GM23248 (cell line): ENCODE data around the gene HCAR2. TPM values are rescaled to one million over a fixed set of nuclear protein-coding genes. Genes with fewer than 3 reads are reported as not detected.
"Not testable (repeated sequence)": the region's sequence is repeated elsewhere in the genome, so short reads cannot be mapped to it uniquely, and the experiment has no call there.

ENCODE experiments used
- DNase-seq: peaks from one replicate; pipeline ENCODE4 v3.0.0-alpha.2; 2015
- H2AFZ ChIP-seq: fragments of 200-600 bp; sonication (generic); 2 replicates; pipeline ENCODE4 v1.6.1; 2016; ENCODE audit warnings: antibody characterized with exemption
- H3F3A ChIP-seq: fragments of 200-600 bp; sonication (generic); 2 replicates; pipeline ENCODE4 v1.6.1; 2016; ENCODE audit warnings: mild to moderate bottlenecking, antibody characterized with exemption, mixed run types; ENCODE audit not compliant: insufficient read depth
- H3K27ac ChIP-seq: fragments of 200-600 bp; sonication (generic); 2 replicates; pipeline ENCODE4 v1.5.1; 2016; ENCODE audit warnings: mild to moderate bottlenecking
- H3K27me3 ChIP-seq: fragments of 200-600 bp; sonication (generic); replicated peaks from 2 replicates; pipeline ENCODE4 v1.6.1; 2016; ENCODE audit warnings: mild to moderate bottlenecking; ENCODE audit not compliant: insufficient read depth
- H3K36me3 ChIP-seq: fragments of 200-600 bp; sonication (generic); 2 replicates; pipeline ENCODE4 v1.6.1; 2016; ENCODE audit warnings: low read depth, mild to moderate bottlenecking
- H3K4me1 ChIP-seq: fragments of 200-600 bp; sonication (generic); 2 replicates; pipeline ENCODE4 v1.6.1; 2016; ENCODE audit warnings: mild to moderate bottlenecking; ENCODE audit not compliant: insufficient read depth
- H3K4me2 ChIP-seq: fragments of 200-600 bp; sonication (generic); one replicate; pipeline ENCODE4 v1.6.1; 2016; ENCODE audit warnings: mild to moderate bottlenecking; ENCODE audit not compliant: unreplicated experiment
- H3K4me3 ChIP-seq: fragments of 200-600 bp; sonication (generic); 2 replicates; pipeline ENCODE4 v1.5.1; 2016; ENCODE audit warnings: mild to moderate bottlenecking
- H3K79me2 ChIP-seq: fragments of 200-600 bp; sonication (generic); 2 replicates; pipeline ENCODE4 v1.6.1; 2016; ENCODE audit warnings: mild to moderate bottlenecking; ENCODE audit not compliant: insufficient read depth
- H3K9ac ChIP-seq: fragments of 200-600 bp; sonication (generic); 2 replicates; pipeline ENCODE4 v1.6.1; 2016; ENCODE audit warnings: mild to moderate bottlenecking
- H3K9me2 ChIP-seq: fragments of 200-600 bp; sonication (generic); 2 replicates; pipeline ENCODE4 v1.6.1; 2016; ENCODE audit warnings: mixed run types, mild to moderate bottlenecking, moderate library complexity; ENCODE audit not compliant: insufficient read depth
- H3K9me3 ChIP-seq: fragments of 200-600 bp; sonication (generic); one replicate; pipeline ENCODE4 v1.6.1; 2017; ENCODE audit warnings: low read depth
- H4K20me1 ChIP-seq: fragments of 200-600 bp; sonication (generic); 2 replicates; pipeline ENCODE4 v1.6.0; 2016; ENCODE audit not compliant: insufficient read depth
- EZH2 ChIP-seq: fragments of 200-600 bp; sonication (generic); IDR thresholded peaks from 2 replicates; pipeline ENCODE4 v1.6.1; 2018; ENCODE audit warnings: antibody characterized with exemption, mild to moderate bottlenecking; ENCODE audit not compliant: insufficient read depth, poor library complexity, severe bottlenecking
- EZH2phosphoT487 ChIP-seq: fragments of 200-600 bp; sonication (generic); IDR thresholded peaks from 2 replicates; pipeline ENCODE4 v1.6.1; 2018; ENCODE audit warnings: antibody characterized with exemption, moderate library complexity, mild to moderate bottlenecking, low read depth; ENCODE audit not compliant: insufficient read depth
- WGBS, 2 experiments: methylation state at CpG; one replicate each; pipeline ENCODE4 v1.1.6; 2015 to 2017; ENCODE audit warnings: low lambda C conversion rate in 2 of 2, low coverage in 1 of 2; ENCODE audit errors: missing lambda C conversion rate in 2 of 2; 5-methylcytosine and 5-hydroxymethylcytosine counted together
- in situ Hi-C: fragments of 300-500 bp; cut with MboI; formaldehyde crosslinking; loops from 2 replicates; pipeline ENCODE4 v1.15.0; 2020
- polyA plus RNA-seq: library from polyadenylated mRNA; unstranded; fragments of >200 nt; fragmentation: Nextera tagmentation; extraction: Ambion mirVana; gene quantifications from 2 replicates; pipeline ENCODE4 v1.2.1, GENCODE V29; 2016
- total RNA-seq: library from RNA; depleted of rRNA; stranded (reverse); fragments of >200 nt; shearing (Covaris generic); gene quantifications from 2 replicates; pipeline ENCODE4 v1.2.3, GENCODE V29; 2014; rRNA removed

HCAR2 gene
- total RNA-seq = not detected in 2 replicates
- not detected in 2 replicates for polyA plus RNA-seq

GRCh38 chr12:122702890-122703611 lies at the start of gene HCAR2:
Gene HCAR2, minus strand, starts transcription at chr12:122703357. Its CDS starts 74 bp downstream, at chr12:122703283.
- DNase-seq = peak; percentile 15
- H3K27ac ChIP-seq, H3K36me3 ChIP-seq, H3K4me3 ChIP-seq, in situ Hi-C loops, H3K79me2 ChIP-seq, H3K27me3 ChIP-seq, H3K4me2 ChIP-seq, H3K4me1 ChIP-seq, H3K9me3 ChIP-seq, H2AFZ ChIP-seq, H4K20me1 ChIP-seq, H3K9ac ChIP-seq, H3K9me2 ChIP-seq, H3F3A ChIP-seq: not testable (repeated sequence)
- 84 to 85% methylated on average over 19 to 22 of the region's 22 CpGs for WGBS, 2 experiments

DNA sequence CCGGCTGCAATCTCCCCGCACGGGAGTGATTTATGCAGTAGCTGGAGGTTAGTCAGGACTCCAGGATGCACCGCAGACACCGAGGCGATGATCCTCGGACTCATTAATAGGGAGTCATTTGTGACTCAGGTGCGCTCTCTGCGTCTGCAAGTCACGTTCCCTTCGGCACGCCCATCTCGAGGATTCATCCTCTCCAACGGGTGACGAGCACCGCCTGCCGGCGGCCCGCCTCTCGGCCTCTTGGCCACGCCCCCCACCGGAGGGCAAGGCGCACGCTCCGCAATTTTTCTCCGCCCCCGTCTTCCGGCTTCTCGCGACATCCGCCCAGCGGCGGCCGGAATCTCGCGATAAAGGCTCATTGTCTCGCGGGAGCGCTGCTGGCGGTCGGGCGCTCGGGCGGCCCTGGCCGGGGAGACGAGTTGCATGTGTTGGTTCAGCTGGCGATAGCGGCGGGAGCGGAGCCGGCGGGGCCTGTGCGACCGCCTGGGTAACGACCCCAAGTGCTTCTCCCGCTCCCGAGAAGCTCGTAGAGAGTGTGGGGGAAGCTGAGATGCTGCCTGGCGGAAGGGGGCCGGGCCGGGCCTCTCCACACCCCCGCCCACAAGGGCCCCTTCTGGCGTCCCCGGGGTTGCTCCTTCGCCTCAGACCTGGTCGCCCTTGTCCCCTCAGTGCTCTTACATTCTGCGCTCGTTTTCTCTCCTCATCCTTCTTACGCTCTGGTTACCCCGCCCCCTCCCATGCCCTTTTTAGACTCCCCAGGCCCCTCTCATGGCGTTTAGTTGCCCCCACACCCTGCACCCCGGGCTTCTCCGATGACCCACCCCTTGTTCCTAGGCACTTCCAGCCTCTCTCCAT lies 49.5 kb upstream of the HCAR2 start, which contains the start of gene DENR:
DENR (plus strand) TSS at position 361 of the 855 bp plus-strand sequence. CDS start 878 bp downstream, outside the sequence.
- peak within 1 kb of the TSS; percentile 95 for H3K4me2 ChIP-seq
- no peaks in the 10 kb centered on the region for H4K20me1 ChIP-seq
- H3K27ac ChIP-seq = peak within 1 kb of the TSS; percentile 56
- peak within 1 kb of the TSS; percentile 95 for H3K9ac ChIP-seq
- in situ Hi-C loops = no loop called here
- H3K36me3 ChIP-seq = peaks cover 36% of the 10 kb centered on the region
- no peaks in the 10 kb centered on the region for H3F3A ChIP-seq
- H3K4me3 ChIP-seq = peak within 1 kb of the TSS; percentile 95
- no peaks in the 10 kb centered on the region for H3K27me3 ChIP-seq
- TF ChIP-seq EZH2phosphoT487 (no peak), EZH2 (no peak)
- peak within 1 kb of the TSS; percentile 79 for H2AFZ ChIP-seq
- WGBS, 2 experiments = 1% methylated on average over 59 to 64 of the region's 73 CpGs
- H3K9me2 ChIP-seq = no peaks in the 10 kb centered on the region
- H3K9me3 ChIP-seq = no peaks in the 10 kb centered on the region
- peak; percentile 100 for DNase-seq
- H3K79me2 ChIP-seq = peaks cover 49% of the 10 kb centered on the region
- peaks cover 12% of the 10 kb centered on the region; the same call in 1 of the 2 replicates for H3K4me1 ChIP-seq

- peaks cover 12% of the 10 kb centered on the region; the same call in 1 of the 2 replicates for H3K4me1 ChIP-seq
- H3K9me2 ChIP-seq, DNase-seq, H3K9ac ChIP-seq, H2AFZ ChIP-seq, H4K20me1 ChIP-seq, H3K4me3 ChIP-seq, H3F3A ChIP-seq, H3K9me3 ChIP-seq, H3K4me2 ChIP-seq, in situ Hi-C loops, H3K27me3 ChIP-seq, H3K27ac ChIP-seq: not testable (repeated sequence)
- peaks cover 32% of the 10 kb centered on the region for H3K79me2 ChIP-seq
- WGBS, 2 experiments = 82 to 84% methylated on average over 17 of the region's 17 CpGs
- H3K36me3 ChIP-seq = peaks cover 21% of the 10 kb centered on the region
These were observed 47.8 kb upstream of the HCAR2 start for GRCh38 chr12:122750781-122751515.

GRCh38 chr12:122749569-122750332 lies 46.6 kb upstream of the HCAR2 start:
- no peak overlapping the region for H3K4me2 ChIP-seq
- no peak for TF ChIP-seq EZH2phosphoT487
- no peak for TF ChIP-seq EZH2
- 73% methylated on average over 6 of the region's 6 CpGs for WGBS, 2 experiments
- no peaks in the 10 kb centered on the region for H3K9me3 ChIP-seq
- H3K9me2 ChIP-seq = no peaks in the 10 kb centered on the region
- H3K79me2 ChIP-seq = peaks cover 20% of the 10 kb centered on the region
- H4K20me1 ChIP-seq = no peaks in the 10 kb centered on the region
- H3K27me3 ChIP-seq = no peaks in the 10 kb centered on the region
- H3K27ac ChIP-seq = no peak overlapping the region
- H3K4me3 ChIP-seq = no peak overlapping the region
- no peak overlapping the region for H3K9ac ChIP-seq
- no peak overlapping the region for H2AFZ ChIP-seq
- DNase-seq = no peak
- H3K36me3 ChIP-seq = peaks cover 9% of the 10 kb centered on the region
- H3K4me1 ChIP-seq = peaks cover 8% of the 10 kb centered on the region; the same call in 1 of the 2 replicates
- in situ Hi-C loops = loop anchor here (5.0 kb wide), 1 partner anchor 107 kb away; no protein-coding TSS in a partner anchor
- no peaks in the 10 kb centered on the region for H3F3A ChIP-seq
